Stomach (tissue), 4 donors: ENCODE measurements around the gene TPO.

Source experiments
- EP300 ChIP-seq: sonication (generic); formaldehyde crosslinking; IDR thresholded peaks from one replicate; pipeline ENCODE4 v1.6.1; 2017; ENCODE audit warnings: antibody characterized with exemption
- POLR2A ChIP-seq, 4 donors: fragments of 450-650 bp; IDR thresholded peaks; one replicate each; pipeline ENCODE4 v1.6.1; 2016; ENCODE audit warnings: antibody characterized with exemption in 4 of 4, control low read depth in 2 of 4, mild to moderate bottlenecking in 1 of 4, moderate library complexity in 1 of 4
- POLR2AphosphoS5 ChIP-seq, 3 donors: sonication (generic); formaldehyde crosslinking; IDR thresholded peaks; one replicate each; pipeline ENCODE4 v1.6.1; 2016; ENCODE audit warnings: antibody characterized with exemption in 3 of 3
- TF ChIP-seq, protein P1 (sequence below), 7 experiments: fragments of 450-650 bp in 4 of 7; fragments of 200-600 bp in 3 of 7; sonication (generic) in 3 of 7; IDR thresholded peaks; one replicate each; pipeline ENCODE4 v1.5.1; 2016 to 2019; ENCODE audit warnings: antibody characterized with exemption in 7 of 7, control low read depth in 2 of 7, mild to moderate bottlenecking in 1 of 7

DNA sequence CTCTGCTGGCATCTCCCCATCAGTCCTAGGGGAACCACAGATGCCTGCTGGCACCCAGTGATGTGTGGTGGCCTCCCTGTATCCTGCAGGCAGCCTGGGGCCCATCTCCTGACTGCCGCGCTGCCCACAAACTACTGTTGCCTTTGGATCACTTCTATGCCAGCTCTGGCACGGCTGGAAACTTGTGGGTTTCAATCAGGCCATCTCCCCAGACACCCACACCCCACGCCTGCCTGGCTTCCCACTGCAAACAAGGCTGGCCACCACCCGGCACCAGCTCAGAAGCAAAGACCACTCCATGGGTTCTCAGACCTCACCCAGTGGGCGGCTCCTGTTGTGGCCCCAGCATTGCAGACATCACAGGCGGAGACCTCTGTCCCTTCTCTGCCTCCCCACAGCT is 15.1 kb upstream of the TPO start:
- TF ChIP-seq, protein P1, sequence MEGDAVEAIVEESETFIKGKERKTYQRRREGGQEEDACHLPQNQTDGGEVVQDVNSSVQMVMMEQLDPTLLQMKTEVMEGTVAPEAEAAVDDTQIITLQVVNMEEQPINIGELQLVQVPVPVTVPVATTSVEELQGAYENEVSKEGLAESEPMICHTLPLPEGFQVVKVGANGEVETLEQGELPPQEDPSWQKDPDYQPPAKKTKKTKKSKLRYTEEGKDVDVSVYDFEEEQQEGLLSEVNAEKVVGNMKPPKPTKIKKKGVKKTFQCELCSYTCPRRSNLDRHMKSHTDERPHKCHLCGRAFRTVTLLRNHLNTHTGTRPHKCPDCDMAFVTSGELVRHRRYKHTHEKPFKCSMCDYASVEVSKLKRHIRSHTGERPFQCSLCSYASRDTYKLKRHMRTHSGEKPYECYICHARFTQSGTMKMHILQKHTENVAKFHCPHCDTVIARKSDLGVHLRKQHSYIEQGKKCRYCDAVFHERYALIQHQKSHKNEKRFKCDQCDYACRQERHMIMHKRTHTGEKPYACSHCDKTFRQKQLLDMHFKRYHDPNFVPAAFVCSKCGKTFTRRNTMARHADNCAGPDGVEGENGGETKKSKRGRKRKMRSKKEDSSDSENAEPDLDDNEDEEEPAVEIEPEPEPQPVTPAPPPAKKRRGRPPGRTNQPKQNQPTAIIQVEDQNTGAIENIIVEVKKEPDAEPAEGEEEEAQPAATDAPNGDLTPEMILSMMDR (IDR thresholded peaks at IDR 0.05) = no peak
- TF ChIP-seq POLR2AphosphoS5 (IDR thresholded peaks at IDR 0.05) (no peak), POLR2A (IDR thresholded peaks at IDR 0.05) (no peak), EP300 (no peak)
